Anterior cingulate cortex (tissue), 58 donors: Measurements from ENCODE around the gene FBXL16.

Source experiments
- DNase-seq, 58 donors: peaks; one replicate each; lab custom pipeline; 2025; lab: John Stamatoyannopoulos, UW

The FBXL16 gene

GRCh38 chr16:735982-736453, 30.4 kb upstream of the FBXL16 start:
- no peak for DNase-seq

- DNase-seq, result no peak
Measured at GRCh38 chr16:734981-735881, 29.6 kb upstream of the FBXL16 start.

- peak in 1 of 58 donors; percentile 61 for DNase-seq
Measured at GRCh38 chr16:734208-734980, 28.8 kb upstream of the FBXL16 start.

- no peak for DNase-seq
Measured at GRCh38 chr16:733382-734207, 28.0 kb upstream of the FBXL16 start.

GRCh38 chr16:732936-733335, 27.3 kb upstream of the FBXL16 start:
- peak in 1 of 58 donors; percentile 31 for DNase-seq

GRCh38 chr16:732332-732731, 26.7 kb upstream of the FBXL16 start:
- no peak for DNase-seq

- DNase-seq, result no peak
Measured at GRCh38 chr16:730666-731509, 25.3 kb upstream of the FBXL16 start.

GRCh38 chr16:729768-730665, 24.4 kb upstream of the FBXL16 start:
- no peak for DNase-seq

- DNase-seq, result peak in 5 of 58 donors; percentile 29 to 60 (median 44)
Measured at GRCh38 chr16:728890-729744, 23.5 kb upstream of the FBXL16 start.

GRCh38 chr16:728131-728889, 22.7 kb upstream of the FBXL16 start:
- peak in 50 of 58 donors; percentile 28 to 82 (median 61) for DNase-seq

GRCh38 chr16:727291-727977, 21.8 kb upstream of the FBXL16 start:
- DNase-seq, result no peak

GRCh38 chr16:726438-727290, 21.1 kb upstream of the FBXL16 start, which contains the start of the genes CCDC78 and HAGHL:
Gene CCDC78, minus strand, starts transcription at chr16:726443. Its CDS starts 76 bp downstream, at chr16:726367.
Gene HAGHL, plus strand, starts transcription at chr16:727106. Its CDS starts 404 bp downstream, at chr16:727510.
- DNase-seq, result peak in 51 of 58 donors; percentile 19 to 80 (median 61)

GRCh38 chr16:726188-726437, 20.5 kb upstream of the FBXL16 start:
- peak in 1 of 58 donors; percentile 27 for DNase-seq

GRCh38 chr16:725463-726187, 20.0 kb upstream of the FBXL16 start:
- DNase-seq, result no peak

GRCh38 chr16:725041-725376, 19.4 kb upstream of the FBXL16 start:
- DNase-seq, result no peak
